ENCODE measurements around the gene NFASC.

The NFASC gene

GRCh38 chr1:204946640-204947039, 76.0 kb downstream of the NFASC start:
- peaks cover 6% of the 10 kb centered on the region for H3K27me3 ChIP-seq (replicated peaks; ENCODE audit: control insufficient read depth, insufficient read depth, low read length)
- no peak for TF ChIP-seq CTCF (IDR thresholded peaks at IDR 0.05; ENCODE audit: insufficient read depth, low read length, poor library complexity, severe bottlenecking)
- H3K36me3 ChIP-seq (ENCODE audit: control insufficient read depth, insufficient read depth, low read length), result no peaks in the 10 kb centered on the region
- H3K4me3 ChIP-seq (replicated peaks; ENCODE audit: low read depth, low read length), result no peak overlapping the region
- DNase-seq (ENCODE audit: extremely low read depth, insufficient read length), result no peak

- TF ChIP-seq CTCF (IDR thresholded peaks at IDR 0.05; ENCODE audit: insufficient read depth, low read length, poor library complexity, severe bottlenecking), result no peak
- Histone ChIP-seq H3K36me3 (ENCODE audit: control insufficient read depth, insufficient read depth, low read length) (no peaks in the 10 kb centered on the region), H3K4me3 (replicated peaks; ENCODE audit: low read depth, low read length) (no peak overlapping the region), H3K27me3 (replicated peaks; ENCODE audit: control insufficient read depth, insufficient read depth, low read length) (peaks cover 6% of the 10 kb centered on the region)
- no peak for DNase-seq (ENCODE audit: extremely low read depth, insufficient read length)
Measured at GRCh38 chr1:204947338-204947737, 76.7 kb downstream of the NFASC start.

- DNase-seq (ENCODE audit: extremely low read depth, insufficient read length), result no peak
- Histone ChIP-seq H3K36me3 (ENCODE audit: control insufficient read depth, insufficient read depth, low read length) (no peaks in the 10 kb centered on the region), H3K4me3 (replicated peaks; ENCODE audit: low read depth, low read length) (no peak overlapping the region), H3K27me3 (replicated peaks; ENCODE audit: control insufficient read depth, insufficient read depth, low read length) (peaks cover 6% of the 10 kb centered on the region)
- TF ChIP-seq CTCF (IDR thresholded peaks at IDR 0.05; ENCODE audit: insufficient read depth, low read length, poor library complexity, severe bottlenecking), result no peak
Measured at GRCh38 chr1:204947747-204948146, 77.1 kb downstream of the NFASC start.

- Histone ChIP-seq H3K4me3 (replicated peaks; ENCODE audit: low read depth, low read length) (no peak overlapping the region), H3K27me3 (replicated peaks; ENCODE audit: control insufficient read depth, insufficient read depth, low read length) (peaks cover 6% of the 10 kb centered on the region), H3K36me3 (ENCODE audit: control insufficient read depth, insufficient read depth, low read length) (no peaks in the 10 kb centered on the region)
- no peak for DNase-seq (ENCODE audit: extremely low read depth, insufficient read length)
- TF ChIP-seq CTCF (IDR thresholded peaks at IDR 0.05; ENCODE audit: insufficient read depth, low read length, poor library complexity, severe bottlenecking), result no peak
Measured at GRCh38 chr1:204950353-204951001, 79.8 kb downstream of the NFASC start.

GRCh38 chr1:204958317-204959307, 88.0 kb downstream of the NFASC start:
- no peak for DNase-seq (ENCODE audit: extremely low read depth, insufficient read length)
- Histone ChIP-seq H3K27me3 (replicated peaks; ENCODE audit: control insufficient read depth, insufficient read depth, low read length) (peaks cover 3% of the 10 kb centered on the region), H3K4me3 (replicated peaks; ENCODE audit: low read depth, low read length) (no peak overlapping the region), H3K36me3 (ENCODE audit: control insufficient read depth, insufficient read depth, low read length) (no peaks in the 10 kb centered on the region)
- TF ChIP-seq CTCF (IDR thresholded peaks at IDR 0.05; ENCODE audit: insufficient read depth, low read length, poor library complexity, severe bottlenecking), result no peak
